Peyer's patch (tissue), 4 donors: ENCODE data around the gene CETN2. TPM values are rescaled to one million over a fixed set of nuclear protein-coding genes. Genes with fewer than 3 reads are reported as not detected.

ENCODE experiments used
- DNase-seq, 3 donors: peaks; one replicate each; pipeline ENCODE4 v3.0.0-alpha.2; 2017 to 2019
- H3K27ac ChIP-seq, 4 donors: fragments of 200-600 bp; sonication (generic); one replicate each; pipeline ENCODE4 v1.5.1; 2016 to 2019
- H3K27me3 ChIP-seq, 2 donors: fragments of 200-600 bp; sonication (generic); one replicate each; pipeline ENCODE4 v1.5.1; 2019
- H3K36me3 ChIP-seq, 3 donors: fragments of 200-600 bp; sonication (generic); one replicate each; pipeline ENCODE4 v1.5.1; 2016 to 2019
- H3K4me1 ChIP-seq, 4 donors: fragments of 200-600 bp; sonication (generic); one replicate each; pipeline ENCODE4 v1.5.1; 2016 to 2019
- H3K4me3 ChIP-seq, 4 donors: fragments of 200-600 bp; sonication (generic); 1 replicate in 3 of 4; 2 replicates in 1 of 4; pipeline ENCODE4 v1.5.1; 2016 to 2019; ENCODE audit warnings: mild to moderate bottlenecking in 1 of 4
- H3K9me3 ChIP-seq, 4 donors: fragments of 200-600 bp; sonication (generic); one replicate each; pipeline ENCODE4 v1.5.1; 2016 to 2019; ENCODE audit warnings: mild to moderate bottlenecking in 1 of 4
- POLR2A ChIP-seq, 2 donors: fragments of 450-650 bp; IDR thresholded peaks; one replicate each; pipeline ENCODE4 v1.5.1; 2017; ENCODE audit warnings: antibody characterized with exemption in 2 of 2, mild to moderate bottlenecking in 2 of 2, moderate library complexity in 2 of 2
- total RNA-seq, 4 donors: library from RNA; depleted of rRNA; stranded (reverse); fragments of >200 nt; gene quantifications; one replicate each; pipeline ENCODE4 v1.1.0, GENCODE V29; 2016
- TF ChIP-seq, protein P1 (sequence below), 6 experiments: fragments of 450-650 bp in 4 of 6; fragments of 200-600 bp in 2 of 6; sonication (generic) in 1 of 6; IDR thresholded peaks; one replicate each; pipeline ENCODE4 v1.5.1; 2017 to 2019; ENCODE audit warnings: antibody characterized with exemption in 6 of 6, mild to moderate bottlenecking in 3 of 6, moderate library complexity in 1 of 6

The CETN2 gene
- total RNA-seq, 4 donors from 2014 or later = 5.7 to 23.1 (median 9.5) TPM

DNA sequence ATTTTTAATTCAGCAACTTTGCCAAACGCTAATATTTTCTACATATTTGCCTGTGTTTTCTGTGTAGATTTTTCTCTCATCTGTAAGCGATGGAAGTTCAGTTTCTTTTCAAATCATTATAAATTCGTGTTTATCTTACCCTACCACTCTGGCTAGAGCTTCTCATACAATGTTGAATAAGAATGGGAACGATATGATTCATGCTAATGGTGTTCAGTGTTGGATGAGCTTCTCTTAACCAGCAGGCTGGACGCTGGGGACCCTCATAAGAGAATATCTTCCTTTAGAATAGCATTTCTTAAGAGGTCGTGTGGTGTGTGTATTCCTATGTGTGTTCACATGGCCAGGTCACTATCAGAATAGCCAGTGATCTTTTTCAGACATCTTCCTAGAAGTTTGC is 31.3 kb upstream of the CETN2 start:
- Histone ChIP-seq H3K4me3 (no peak overlapping the region), H3K27ac (no peak overlapping the region), H3K27me3 (no peaks in the 10 kb centered on the region), H3K4me1 (no peaks in the 10 kb centered on the region), H3K9me3 (no peaks in the 10 kb centered on the region), H3K36me3 (peaks cover 0 to 30% (median 0%) of the 10 kb centered on the region in 3 donors)
- DNase-seq = no peak
- TF ChIP-seq POLR2A (IDR thresholded peaks at IDR 0.05) = no peak
- TF ChIP-seq, protein P1, sequence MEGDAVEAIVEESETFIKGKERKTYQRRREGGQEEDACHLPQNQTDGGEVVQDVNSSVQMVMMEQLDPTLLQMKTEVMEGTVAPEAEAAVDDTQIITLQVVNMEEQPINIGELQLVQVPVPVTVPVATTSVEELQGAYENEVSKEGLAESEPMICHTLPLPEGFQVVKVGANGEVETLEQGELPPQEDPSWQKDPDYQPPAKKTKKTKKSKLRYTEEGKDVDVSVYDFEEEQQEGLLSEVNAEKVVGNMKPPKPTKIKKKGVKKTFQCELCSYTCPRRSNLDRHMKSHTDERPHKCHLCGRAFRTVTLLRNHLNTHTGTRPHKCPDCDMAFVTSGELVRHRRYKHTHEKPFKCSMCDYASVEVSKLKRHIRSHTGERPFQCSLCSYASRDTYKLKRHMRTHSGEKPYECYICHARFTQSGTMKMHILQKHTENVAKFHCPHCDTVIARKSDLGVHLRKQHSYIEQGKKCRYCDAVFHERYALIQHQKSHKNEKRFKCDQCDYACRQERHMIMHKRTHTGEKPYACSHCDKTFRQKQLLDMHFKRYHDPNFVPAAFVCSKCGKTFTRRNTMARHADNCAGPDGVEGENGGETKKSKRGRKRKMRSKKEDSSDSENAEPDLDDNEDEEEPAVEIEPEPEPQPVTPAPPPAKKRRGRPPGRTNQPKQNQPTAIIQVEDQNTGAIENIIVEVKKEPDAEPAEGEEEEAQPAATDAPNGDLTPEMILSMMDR (IDR thresholded peaks at IDR 0.05) = no peak

DNA sequence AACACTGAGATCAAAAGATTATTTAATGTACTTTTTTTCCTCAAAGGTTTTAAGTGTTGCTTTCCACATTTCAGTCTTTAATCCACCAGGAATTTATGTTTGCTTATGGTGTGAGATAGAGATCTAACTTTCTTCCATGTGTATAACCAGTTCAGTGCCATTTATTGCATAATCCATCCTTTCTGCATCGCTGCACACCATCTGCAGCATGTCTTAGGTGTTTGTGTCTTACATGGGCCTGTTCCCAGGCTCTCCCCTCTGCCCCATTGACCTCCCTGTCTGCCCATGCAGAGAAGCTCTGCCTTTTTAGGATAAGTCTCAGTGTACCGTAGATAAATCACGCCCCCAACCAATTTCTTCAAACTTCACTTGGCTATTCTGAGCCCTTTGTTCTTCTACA is 30.6 kb upstream of the CETN2 start:
- no peaks in the 10 kb centered on the region for H3K27me3 ChIP-seq
- no peak overlapping the region for H3K4me3 ChIP-seq
- peaks cover 0 to 26% (median 0%) of the 10 kb centered on the region in 3 donors for H3K36me3 ChIP-seq
- H3K27ac ChIP-seq = no peak overlapping the region
- no peaks in the 10 kb centered on the region for H3K4me1 ChIP-seq
- TF ChIP-seq POLR2A (IDR thresholded peaks at IDR 0.05) = no peak
- TF ChIP-seq, protein P1 (IDR thresholded peaks at IDR 0.05) = no peak
- no peak for DNase-seq
- H3K9me3 ChIP-seq = no peaks in the 10 kb centered on the region

DNA sequence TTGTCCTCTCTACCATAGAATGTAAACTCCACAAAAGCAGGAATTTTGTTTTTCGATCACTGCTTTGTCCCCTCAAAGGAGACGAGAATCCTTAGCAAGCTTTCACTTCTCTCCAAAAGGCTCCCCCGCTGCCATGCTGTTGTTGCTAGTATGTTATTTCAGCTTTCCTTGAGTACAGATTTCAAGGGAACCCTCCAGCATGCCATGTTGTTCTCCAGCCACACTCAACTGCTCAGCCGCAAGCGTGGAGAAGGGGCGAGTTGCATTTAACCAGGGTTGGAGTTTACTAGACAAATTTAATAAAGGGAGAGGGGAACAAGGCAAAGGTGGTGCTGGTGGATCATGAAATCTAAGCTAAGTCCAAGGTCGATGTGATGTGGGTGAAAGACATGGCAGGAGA is 23.4 kb upstream of the CETN2 start:
- H3K4me3 ChIP-seq = no peak overlapping the region
- H3K27ac ChIP-seq = no peak overlapping the region
- TF ChIP-seq, protein P1 (IDR thresholded peaks at IDR 0.05) = no peak
- no peak for TF ChIP-seq POLR2A (IDR thresholded peaks at IDR 0.05)
- no peaks in the 10 kb centered on the region for H3K4me1 ChIP-seq
- H3K9me3 ChIP-seq = no peaks in the 10 kb centered on the region
- DNase-seq = no peak
- H3K27me3 ChIP-seq = no peaks in the 10 kb centered on the region
- H3K36me3 ChIP-seq = peaks cover 0 to 20% (median 0%) of the 10 kb centered on the region in 3 donors

DNA sequence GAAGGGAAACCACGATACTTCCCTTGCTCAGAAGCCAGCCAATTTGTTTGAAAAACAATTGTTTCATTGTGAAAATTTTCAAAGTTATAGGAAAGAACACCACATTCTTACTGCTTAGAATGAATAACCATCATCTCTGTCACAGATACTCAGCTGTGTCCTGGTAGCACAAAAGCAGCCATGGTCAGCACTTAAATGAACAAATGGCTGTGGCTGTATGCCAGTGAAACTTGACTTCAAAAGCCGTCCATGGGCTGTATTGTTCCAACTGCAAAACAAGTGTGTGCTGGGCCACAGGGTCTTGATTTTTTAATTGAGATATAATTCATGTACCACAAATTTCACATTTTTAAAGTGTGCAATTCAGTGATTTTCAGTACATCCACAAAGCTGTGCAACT is 19.9 kb upstream of the CETN2 start:
- H3K4me1 ChIP-seq = no peaks in the 10 kb centered on the region
- DNase-seq = no peak
- H3K27ac ChIP-seq = no peak overlapping the region
- no peaks in the 10 kb centered on the region for H3K9me3 ChIP-seq
- H3K4me3 ChIP-seq = no peak overlapping the region
- H3K27me3 ChIP-seq = no peaks in the 10 kb centered on the region
- TF ChIP-seq, protein P1 (IDR thresholded peaks at IDR 0.05) = no peak
- no peak for TF ChIP-seq POLR2A (IDR thresholded peaks at IDR 0.05)
- peaks cover 0 to 21% (median 0%) of the 10 kb centered on the region in 3 donors for H3K36me3 ChIP-seq

DNA sequence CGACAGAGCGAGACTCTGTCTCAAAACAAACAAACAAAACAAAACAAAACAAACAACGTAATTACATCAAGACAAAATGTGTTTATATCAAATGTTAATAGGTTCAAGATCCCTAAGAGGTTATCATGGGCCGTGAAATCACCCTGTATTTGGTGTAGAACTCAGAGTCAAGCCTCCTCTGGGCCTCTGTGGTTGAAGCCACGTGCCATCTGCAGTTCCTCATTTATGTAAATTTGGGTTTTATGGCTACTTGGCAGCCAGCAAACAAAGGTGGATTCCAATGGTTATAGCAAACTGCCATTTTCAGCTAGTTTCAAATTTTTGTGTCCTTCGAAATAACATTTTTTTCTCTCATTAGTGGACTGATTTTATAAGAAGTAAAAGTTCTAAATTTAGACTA is 16.7 kb upstream of the CETN2 start:
- no peak for DNase-seq
- TF ChIP-seq POLR2A (IDR thresholded peaks at IDR 0.05) = no peak
- TF ChIP-seq, protein P1 (IDR thresholded peaks at IDR 0.05) = no peak
- H3K27me3 ChIP-seq = no peaks in the 10 kb centered on the region

More for the DNA sequence above, 16.7 kb upstream of the CETN2 start:
- Histone ChIP-seq H3K27ac (no peak overlapping the region), H3K9me3 (no peaks in the 10 kb centered on the region), H3K4me3 (no peak overlapping the region), H3K36me3 (peaks cover 0 to 21% (median 0%) of the 10 kb centered on the region in 3 donors), H3K4me1 (no peaks in the 10 kb centered on the region)
